H1 (cell line): ENCODE data around the gene LIPG. TPM values are rescaled to one million over a fixed set of nuclear protein-coding genes. Genes with fewer than 3 reads are reported as not detected.

Experiments
- KDM5A ChIP-seq: fragments of 200-600 bp; IDR thresholded peaks from 2 replicates; pipeline ENCODE4 v1.7.1; 2012; ENCODE audit warnings: mild to moderate bottlenecking, low read length, inconsistent platforms, mixed read lengths
- polyA plus RNA-seq, 7 experiments: library from polyadenylated mRNA; depleted of rRNA in 3 of 7; stranded (reverse) in 5 of 7; unstranded in 2 of 7; fragments of >200 nt in 5 of 7; fragments of 200-250 nt in 2 of 7; gene quantifications; 1 replicate in 5 of 7; 2 replicates in 1 of 7; 4 replicates in 1 of 7; pipeline versions ENCODE4 v1.2.1 to v1.2.3, GENCODE V29; 2011 to 2013; ENCODE audit warnings: missing spikeins in 2 of 7, mixed read lengths in 2 of 7
- total RNA-seq: library from RNA; stranded (reverse); fragmentation: NEBNext Ultra II Directional; extraction: Animal tissue kit (Norgen Biotek cat#: 25700); gene quantifications from 2 replicates; pipeline ENCODE4 v1.2.1, GENCODE V29; 2021

The LIPG gene
- total and polyA plus RNA-seq, 2 of the 8 experiments (the other 6 are each of a cell fraction or from before 2014, with no cell fraction given): 9.2 to 9.8 TPM

DNA sequence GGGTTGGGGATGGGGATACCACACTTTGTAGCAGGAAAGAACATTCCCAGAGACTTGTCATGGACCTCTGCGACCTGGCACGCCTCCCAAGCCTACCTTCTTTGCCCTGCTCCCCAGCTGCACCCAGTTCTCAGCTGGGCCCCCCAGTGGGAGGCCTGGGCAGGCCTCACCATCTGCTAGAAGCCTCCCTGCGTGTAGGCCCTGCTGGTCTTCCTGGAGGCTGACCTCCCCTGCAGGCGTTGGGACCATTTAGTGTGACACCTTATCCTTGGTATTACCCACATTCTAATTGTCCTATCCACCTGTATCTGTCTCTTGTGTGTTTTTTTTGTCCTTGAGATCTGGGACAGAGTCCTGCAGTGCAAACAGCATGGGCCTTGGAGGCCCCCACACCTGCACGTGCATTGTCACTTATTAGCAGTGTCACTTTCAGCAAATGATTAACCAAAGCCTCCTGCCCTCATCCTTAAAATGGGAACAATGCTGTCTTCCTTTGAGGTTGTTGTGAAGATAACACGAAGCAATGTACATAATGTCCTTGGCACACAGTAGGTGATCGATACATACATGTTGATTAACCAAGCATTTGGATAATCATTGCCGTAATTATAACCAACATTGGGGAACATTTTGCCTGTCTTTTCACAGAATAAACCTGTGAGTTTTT lies 77.2 kb downstream of the LIPG start (continued):
- TF ChIP-seq KDM5A: no peak
- TF ChIP-seq, all 59 proteins: peak for 0
